PC-9 (cell line): Measurements from ENCODE around the gene HS3ST4.

Experiments
- EZH2 ChIP-seq: fragments of 200-600 bp; sonication (generic); IDR thresholded peaks from 2 replicates; pipeline ENCODE4 v1.8.0; 2017; ENCODE audit warnings: antibody characterized with exemption, low read depth
- TF ChIP-seq, protein P1 (sequence below): fragments of 200-600 bp; sonication (generic); conservative IDR thresholded peaks from 2 replicates; pipeline ENCODE4 v1.6.1; 2017; ENCODE audit warnings: mixed run types, antibody characterized with exemption, mild to moderate bottlenecking, moderate library complexity

DNA sequence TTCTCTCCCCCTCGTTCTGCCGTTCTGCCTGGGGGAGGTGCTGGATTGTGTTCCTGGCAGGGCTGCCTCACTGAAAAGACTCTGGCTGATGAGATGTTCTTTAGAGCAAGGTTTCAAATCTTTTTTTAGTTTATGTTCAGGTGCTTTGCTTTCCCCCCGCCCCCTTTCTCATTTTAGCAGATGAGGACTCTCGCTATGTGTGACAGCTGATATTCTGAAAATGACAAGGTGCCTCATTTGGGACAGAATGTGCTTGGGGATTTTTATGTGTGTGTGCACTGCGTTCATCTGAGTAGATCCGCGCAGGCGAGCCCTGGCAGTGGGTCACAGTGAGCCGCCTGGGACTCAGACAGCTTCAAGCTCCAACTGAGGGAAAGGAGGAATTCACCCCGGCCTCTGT lies 205.9 kb downstream of the HS3ST4 start:
- TF ChIP-seq EZH2, result no peak
- TF ChIP-seq, protein P1, sequence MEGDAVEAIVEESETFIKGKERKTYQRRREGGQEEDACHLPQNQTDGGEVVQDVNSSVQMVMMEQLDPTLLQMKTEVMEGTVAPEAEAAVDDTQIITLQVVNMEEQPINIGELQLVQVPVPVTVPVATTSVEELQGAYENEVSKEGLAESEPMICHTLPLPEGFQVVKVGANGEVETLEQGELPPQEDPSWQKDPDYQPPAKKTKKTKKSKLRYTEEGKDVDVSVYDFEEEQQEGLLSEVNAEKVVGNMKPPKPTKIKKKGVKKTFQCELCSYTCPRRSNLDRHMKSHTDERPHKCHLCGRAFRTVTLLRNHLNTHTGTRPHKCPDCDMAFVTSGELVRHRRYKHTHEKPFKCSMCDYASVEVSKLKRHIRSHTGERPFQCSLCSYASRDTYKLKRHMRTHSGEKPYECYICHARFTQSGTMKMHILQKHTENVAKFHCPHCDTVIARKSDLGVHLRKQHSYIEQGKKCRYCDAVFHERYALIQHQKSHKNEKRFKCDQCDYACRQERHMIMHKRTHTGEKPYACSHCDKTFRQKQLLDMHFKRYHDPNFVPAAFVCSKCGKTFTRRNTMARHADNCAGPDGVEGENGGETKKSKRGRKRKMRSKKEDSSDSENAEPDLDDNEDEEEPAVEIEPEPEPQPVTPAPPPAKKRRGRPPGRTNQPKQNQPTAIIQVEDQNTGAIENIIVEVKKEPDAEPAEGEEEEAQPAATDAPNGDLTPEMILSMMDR, result no peak
